Renal cortex interstitium (tissue), 3 donors: ENCODE measurements around the gene CAMKK2. TPM values are rescaled to one million over a fixed set of nuclear protein-coding genes. Genes with fewer than 3 reads are reported as not detected.

Experiments used
- polyA plus RNA-seq, 3 donors: library from polyadenylated mRNA; unstranded; fragments of 120-200 nt; gene quantifications; one replicate each; pipeline ENCODE4 v1.2.1, GENCODE V29; 2013; ENCODE audit not compliant: insufficient read length in 3 of 3

CAMKK2 gene
- polyA plus RNA-seq, 3 donors, result 35.1 to 37.0 (median 35.2) TPM

Other genes starting within 250 kb of the CAMKK2 start
- gene P2RX7, start 163.8 kb downstream of the CAMKK2 start, polyA plus RNA-seq, result 1 to 10 TPM in 1 of 3 donors, under 1 TPM in 2; 0.79 to 1.1 (median 0.97) TPM
- gene P2RX4, start 86.6 kb downstream of the CAMKK2 start, polyA plus RNA-seq, result 10 to 100 TPM; 31.3 to 34.1 (median 31.5) TPM
- 100 to 1,000 TPM; 137 to 198 (median 156) TPM for gene ANAPC5, start 55.7 kb upstream of the CAMKK2 start, polyA plus RNA-seq
- 10 to 100 TPM; 43.9 to 47.5 (median 43.9) TPM for gene RNF34, start 103.4 kb upstream of the CAMKK2 start, polyA plus RNA-seq